Adipose tissue (tissue), 3 donors: ENCODE measurements around the gene PRDX2. TPM values are rescaled to one million over a fixed set of nuclear protein-coding genes. Genes with fewer than 3 reads are reported as not detected.

ENCODE experiments used
- H3K27ac ChIP-seq: one replicate; pipeline ENCODE4 v1.5.1; 2013; ENCODE audit warnings: low read depth, low read length
- WGBS, 3 donors: extraction: QIAGEN DNeasy Blood & Tissue Kit; methylation state at CpG; one replicate each; pipeline ENCODE4 v1.1.7; 2013; 5-methylcytosine and 5-hydroxymethylcytosine counted together
- polyA plus RNA-seq, 3 donors: library from polyadenylated mRNA; stranded (reverse); fragments of 200-250 nt; gene quantifications; one replicate each; pipeline ENCODE4 v1.2.3, GENCODE V29; 2013
- donor health status: healthy with polysubstance abuse.
- donor health status: Bipolar disorder and iron deficiency.
- donor health status: healthy.

Gene PRDX2
- polyA plus RNA-seq, 3 donors, result 159 to 386 (median 207) TPM

GRCh38 chr19:12796146-12797071, 5.2 kb downstream of the PRDX2 start:
- H3K27ac ChIP-seq, result no peak overlapping the region
- WGBS, 3 donors, result 8 to 11% (median 10%) methylated on average over 18 of the region's 18 CpGs

GRCh38 chr19:12794971-12795381, 6.6 kb downstream of the PRDX2 start:
- 88 to 95% (median 94%) methylated on average over 9 of the region's 9 CpGs for WGBS, 3 donors
- H3K27ac ChIP-seq, result no peak overlapping the region

- 68 to 69% (median 69%) methylated on average over 7 of the region's 7 CpGs for WGBS, 3 donors
- H3K27ac ChIP-seq, result peak overlapping the region; percentile 100
These were observed 7.2 kb downstream of the PRDX2 start for GRCh38 chr19:12794196-12794941.

DNA sequence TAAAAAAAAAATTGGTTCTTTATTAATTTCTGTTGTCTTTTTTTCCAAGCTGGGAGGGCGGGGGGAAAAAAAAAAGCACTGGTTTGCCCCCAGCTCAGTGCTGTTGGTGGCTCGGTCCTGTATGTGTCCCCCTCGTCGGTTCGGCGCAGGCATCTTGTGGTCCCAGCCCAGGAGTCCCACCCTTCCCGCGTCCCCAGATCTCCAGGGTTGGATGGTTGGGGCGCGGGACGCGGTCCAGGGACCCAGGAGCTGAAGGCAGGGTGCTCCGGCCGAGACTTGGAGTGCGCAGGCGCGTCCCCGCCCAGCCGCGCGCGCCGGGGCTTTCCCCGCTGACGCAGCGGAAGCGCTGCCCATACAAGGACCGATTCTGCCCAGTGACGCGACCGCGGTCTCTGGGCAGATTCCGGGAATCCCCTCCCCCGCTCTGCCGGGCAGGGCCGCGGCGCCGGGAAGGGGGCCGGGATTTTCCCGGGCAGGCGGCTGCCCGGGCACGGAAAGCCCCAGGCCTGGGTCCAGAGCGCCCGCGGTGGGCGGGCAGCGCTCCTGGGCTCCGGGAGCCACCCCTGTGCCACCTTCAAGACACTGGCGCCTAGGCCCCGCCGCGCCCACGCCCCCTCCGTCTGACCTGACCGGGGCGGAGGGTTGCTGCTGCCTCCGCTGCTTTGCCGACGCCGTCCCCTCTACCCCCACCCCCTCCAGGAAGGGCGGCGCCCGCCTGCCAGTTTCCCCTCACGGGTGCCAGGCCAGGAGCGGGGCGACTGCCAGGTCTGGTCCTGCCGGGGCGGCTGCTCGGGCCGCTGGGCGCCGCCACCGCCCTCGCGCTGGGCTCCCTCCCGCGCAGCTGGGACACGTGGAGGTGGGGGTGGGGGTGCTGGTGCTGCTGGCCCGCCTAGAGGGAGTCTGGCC, 8.1 kb downstream of the PRDX2 start:
- 0 to 1% (median 0%) methylated on average over 74 to 81 of the region's 81 CpGs for WGBS, 3 donors
- peak overlapping the region; percentile 100 for H3K27ac ChIP-seq

DNA sequence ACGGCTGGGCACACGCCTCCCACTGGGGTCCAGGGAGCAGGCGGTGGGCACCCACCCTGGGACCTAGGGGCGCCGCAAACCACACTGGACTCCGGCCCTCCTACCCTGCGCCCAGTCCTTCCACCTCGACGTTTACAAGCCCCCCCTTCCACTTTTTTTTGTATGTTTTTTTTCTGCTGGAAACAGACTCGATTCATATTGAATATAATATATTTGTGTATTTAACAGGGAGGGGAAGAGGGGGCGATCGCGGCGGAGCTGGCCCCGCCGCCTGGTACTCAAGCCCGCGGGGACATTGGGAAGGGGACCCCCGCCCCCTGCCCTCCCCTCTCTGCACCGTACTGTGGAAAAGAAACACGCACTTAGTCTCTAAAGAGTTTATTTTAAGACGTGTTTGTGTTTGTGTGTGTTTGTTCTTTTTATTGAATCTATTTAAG, 8.7 kb downstream of the PRDX2 start:
- peak overlapping the region; percentile 100 for H3K27ac ChIP-seq
- WGBS, 3 donors, result 1% methylated on average over 22 of the region's 22 CpGs

- H3K27ac ChIP-seq, result peak overlapping the region; percentile 100
- WGBS, 3 donors, result 0 to 1% (median 0%) methylated on average over 76 to 84 of the region's 84 CpGs
These were observed 9.3 kb downstream of the PRDX2 start for GRCh38 chr19:12792051-12792852.

DNA sequence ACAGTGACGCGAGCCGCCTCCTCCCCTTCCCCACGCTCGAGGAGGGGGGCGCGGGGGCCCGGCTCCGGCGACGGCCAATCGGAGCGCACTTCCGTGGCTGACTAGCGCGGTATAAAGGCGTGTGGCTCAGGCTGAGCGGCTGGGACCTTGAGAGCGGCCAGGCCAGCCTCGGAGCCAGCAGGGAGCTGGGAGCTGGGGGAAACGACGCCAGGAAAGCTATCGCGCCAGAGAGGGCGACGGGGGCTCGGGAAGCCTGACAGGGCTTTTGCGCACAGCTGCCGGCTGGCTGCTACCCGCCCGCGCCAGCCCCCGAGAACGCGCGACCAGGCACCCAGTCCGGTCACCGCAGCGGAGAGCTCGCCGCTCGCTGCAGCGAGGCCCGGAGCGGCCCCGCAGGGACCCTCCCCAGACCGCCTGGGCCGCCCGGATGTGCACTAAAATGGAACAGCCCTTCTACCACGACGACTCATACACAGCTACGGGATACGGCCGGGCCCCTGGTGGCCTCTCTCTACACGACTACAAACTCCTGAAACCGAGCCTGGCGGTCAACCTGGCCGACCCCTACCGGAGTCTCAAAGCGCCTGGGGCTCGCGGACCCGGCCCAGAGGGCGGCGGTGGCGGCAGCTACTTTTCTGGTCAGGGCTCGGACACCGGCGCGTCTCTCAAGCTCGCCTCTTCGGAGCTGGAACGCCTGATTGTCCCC, 10.1 kb downstream of the PRDX2 start, which contains the start of gene JUNB:
TSS of gene JUNB (plus strand) at position 142 of the 706 bp plus-strand sequence. CDS start at position 428, 286 bp downstream.
- WGBS, 3 donors, result 0 to 1% (median 0%) methylated on average over 71 to 73 of the region's 73 CpGs
- H3K27ac ChIP-seq, result peak within 1 kb of the TSS; percentile 100

DNA sequence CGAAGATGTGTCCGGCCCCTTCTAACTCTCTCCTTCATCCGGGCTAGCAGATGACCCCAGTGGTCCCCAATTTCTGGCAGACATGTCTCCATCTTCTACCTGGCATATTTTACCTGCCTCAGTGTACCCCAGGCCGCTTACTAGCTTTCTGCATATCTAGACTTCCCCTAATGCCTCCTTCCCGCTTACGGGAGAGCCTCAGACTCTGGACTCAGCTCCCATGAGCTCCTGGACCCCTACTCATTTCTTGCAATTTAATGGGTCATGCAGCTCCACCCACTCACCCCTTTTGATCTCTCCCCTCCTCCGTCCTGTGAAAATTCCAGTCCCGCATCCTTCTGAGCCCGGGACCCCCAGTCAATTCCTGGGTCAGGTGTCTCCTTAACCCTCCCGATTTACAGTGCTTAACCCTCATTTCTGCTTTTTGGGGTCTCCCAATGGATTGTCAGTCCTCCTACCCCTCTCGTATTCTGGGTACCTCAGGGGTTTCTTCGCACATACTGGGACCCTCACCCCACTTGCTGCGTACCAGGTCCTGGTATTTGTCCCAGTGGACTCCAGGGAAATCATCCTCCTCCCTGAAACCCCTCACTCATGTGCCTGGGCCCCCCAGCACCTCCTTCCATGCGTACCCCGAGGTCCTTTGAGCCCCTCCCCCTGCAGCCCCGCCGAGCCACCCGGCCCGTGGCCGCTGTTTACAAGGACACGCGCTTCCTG, 10.8 kb downstream of the PRDX2 start:
- peak overlapping the region; percentile 100 for H3K27ac ChIP-seq
- WGBS, 3 donors, result 1 to 3% (median 1%) methylated on average over 22 of the region's 22 CpGs

- peak overlapping the region; percentile 100 for H3K27ac ChIP-seq
- 0 to 1% (median 0%) methylated on average over 53 to 56 of the region's 56 CpGs for WGBS, 3 donors
These were observed 11.5 kb downstream of the PRDX2 start for GRCh38 chr19:12789904-12790619.

GRCh38 chr19:12789098-12789903, 12.3 kb downstream of the PRDX2 start:
- 0 to 6% (median 1%) methylated on average over 28 to 46 of the region's 46 CpGs for WGBS, 3 donors
- peak overlapping the region; percentile 100 for H3K27ac ChIP-seq

- 0 to 8% (median 1%) methylated on average over 12 of the region's 12 CpGs for WGBS, 3 donors
These were observed 12.9 kb downstream of the PRDX2 start for GRCh38 chr19:12788682-12789097.

GRCh38 chr19:12788042-12788681, 13.4 kb downstream of the PRDX2 start:
- 37 to 51% (median 48%) methylated on average over 4 of the region's 4 CpGs for WGBS, 3 donors
- peak overlapping the region; percentile 100 for H3K27ac ChIP-seq

More at GRCh38 chr19:12788682-12789097, 12.9 kb downstream of the PRDX2 start:
- H3K27ac ChIP-seq, result peak overlapping the region; percentile 100

GRCh38 chr19:12787458-12787857, 14.1 kb downstream of the PRDX2 start:
- no peak overlapping the region for H3K27ac ChIP-seq
- 74 to 86% (median 74%) methylated on average over 10 of the region's 10 CpGs for WGBS, 3 donors

- WGBS, 3 donors, result 78 to 93% (median 81%) methylated on average over 3 of the region's 3 CpGs
- no peak overlapping the region for H3K27ac ChIP-seq
These were observed 14.6 kb downstream of the PRDX2 start for GRCh38 chr19:12786952-12787351.
